OCI-M2 (cell line): Measurements from ENCODE around the gene PGM2L1.
A peak's percentile ranks its signal among the peaks of the same experiment; 100 is the strongest.
"Not testable (repeated sequence)": the region's sequence is repeated elsewhere in the genome, so short reads cannot be mapped to it uniquely, and the experiment has no call there.

ENCODE experiments used
- DNase-seq: peaks from one replicate; lab custom pipeline; 2025; ENCODE audit not compliant: unreplicated experiment; lab: John Stamatoyannopoulos, UW

The PGM2L1 gene

GRCh38 chr11:74398244-74399159 lies at the start of gene PGM2L1:
Gene PGM2L1 (minus strand): TSS chr11:74398433. CDS start chr11:74398161, 272 bp downstream.
- DNase-seq = peak; percentile 70

- DNase-seq = no peak
These were observed 49.5 kb upstream of the PGM2L1 start for GRCh38 chr11:74447720-74448119.

GRCh38 chr11:74446532-74446938 lies 48.3 kb upstream of the PGM2L1 start:
- DNase-seq = no peak

GRCh38 chr11:74444173-74444826 lies 46.1 kb upstream of the PGM2L1 start:
- no peak for DNase-seq

GRCh38 chr11:74443071-74443864 lies 45.0 kb upstream of the PGM2L1 start:
- no peak for DNase-seq

GRCh38 chr11:74442636-74443035 lies 44.4 kb upstream of the PGM2L1 start:
- no peak for DNase-seq

- DNase-seq = no peak
These were observed 40.4 kb upstream of the PGM2L1 start for GRCh38 chr11:74438681-74439080.

GRCh38 chr11:74437441-74438042 lies 39.3 kb upstream of the PGM2L1 start:
- no peak for DNase-seq

GRCh38 chr11:74434528-74434927 lies 36.3 kb upstream of the PGM2L1 start:
- no peak for DNase-seq

GRCh38 chr11:74429205-74429604 lies 31.0 kb upstream of the PGM2L1 start:
- DNase-seq = no peak

GRCh38 chr11:74427384-74427886 lies 29.2 kb upstream of the PGM2L1 start:
- no peak for DNase-seq

- no peak for DNase-seq
These were observed 26.9 kb upstream of the PGM2L1 start for GRCh38 chr11:74425100-74425499.

- no peak for DNase-seq
These were observed 20.3 kb upstream of the PGM2L1 start for GRCh38 chr11:74418509-74418895.

GRCh38 chr11:74417860-74418508 lies 19.8 kb upstream of the PGM2L1 start:
- DNase-seq = no peak

- no peak for DNase-seq
These were observed 19.2 kb upstream of the PGM2L1 start for GRCh38 chr11:74417379-74417804.

- not testable (repeated sequence) for DNase-seq
These were observed 18.7 kb upstream of the PGM2L1 start for GRCh38 chr11:74416974-74417373.

GRCh38 chr11:74412733-74413359 lies 14.6 kb upstream of the PGM2L1 start:
- DNase-seq = no peak

- DNase-seq = no peak
These were observed 14.1 kb upstream of the PGM2L1 start for GRCh38 chr11:74412321-74412720.

- DNase-seq = no peak
These were observed 11.4 kb upstream of the PGM2L1 start for GRCh38 chr11:74409633-74410032.
